ENCODE results near the gene RBM42.
"Not testable (repeated sequence)": the region's sequence is repeated elsewhere in the genome, so short reads cannot be mapped to it uniquely, and the experiment has no call there.

Gene RBM42

DNA sequence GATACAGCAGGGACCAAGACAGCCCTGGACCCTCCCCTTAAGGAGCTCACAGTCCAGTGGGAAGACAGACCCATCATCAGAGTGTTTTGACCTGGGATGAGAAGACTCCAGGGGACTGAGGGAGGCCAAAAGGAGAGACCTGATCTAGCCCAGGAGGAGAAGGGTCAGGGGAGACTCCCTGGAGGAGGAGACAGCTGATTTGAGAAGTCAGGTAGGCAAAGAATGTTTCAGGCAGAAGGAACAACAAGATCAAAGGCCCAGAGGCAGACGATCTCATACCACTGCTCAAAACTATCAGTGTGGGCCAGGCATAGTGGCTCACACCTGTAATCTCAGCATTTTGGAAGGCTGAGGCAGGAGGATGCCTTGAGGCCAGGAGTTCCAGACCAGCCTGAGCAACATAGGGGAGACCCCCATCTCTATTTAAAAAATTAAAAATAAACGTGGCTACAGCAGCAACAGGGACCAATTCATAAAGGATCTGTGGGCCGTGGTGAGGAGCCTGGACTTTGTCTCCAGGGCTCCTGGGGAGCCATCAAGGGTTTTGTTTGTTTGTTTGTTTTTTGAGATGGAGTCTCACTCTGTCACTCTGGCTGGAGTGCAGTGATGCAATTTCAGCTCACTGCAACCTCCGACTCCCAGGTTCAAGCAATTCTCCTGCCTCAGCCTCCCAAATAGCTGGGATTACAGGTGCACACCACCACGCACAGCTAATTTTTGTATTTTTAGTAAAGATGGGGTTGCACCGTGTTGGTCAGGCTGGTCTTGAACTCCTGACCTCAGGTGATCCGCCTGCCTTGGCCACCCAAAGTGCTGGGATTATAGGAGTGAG lies 17.1 kb downstream of the RBM42 start:
- H3K9me3 Mint-ChIP-seq = no peaks in the 10 kb centered on the region
- H3K27ac Mint-ChIP-seq = peak overlapping the region; percentile 76
- intact Hi-C loops (cut with micrococcal nuclease) = loop anchor here (10.0 kb wide), 1 partner anchor 99 kb away; the partner anchor contains the start of genes IGFLR1, LIN37, PSENEN and U2AF1L4
- peaks cover 16% of the 10 kb centered on the region for H3K36me3 Mint-ChIP-seq (ENCODE audit: low read depth)
- H3K4me1 Mint-ChIP-seq (ENCODE audit: low read depth) = peaks cover 63% of the 10 kb centered on the region
- no peak overlapping the region for H3K4me3 Mint-ChIP-seq
- H3K27me3 Mint-ChIP-seq = no peaks in the 10 kb centered on the region

DNA sequence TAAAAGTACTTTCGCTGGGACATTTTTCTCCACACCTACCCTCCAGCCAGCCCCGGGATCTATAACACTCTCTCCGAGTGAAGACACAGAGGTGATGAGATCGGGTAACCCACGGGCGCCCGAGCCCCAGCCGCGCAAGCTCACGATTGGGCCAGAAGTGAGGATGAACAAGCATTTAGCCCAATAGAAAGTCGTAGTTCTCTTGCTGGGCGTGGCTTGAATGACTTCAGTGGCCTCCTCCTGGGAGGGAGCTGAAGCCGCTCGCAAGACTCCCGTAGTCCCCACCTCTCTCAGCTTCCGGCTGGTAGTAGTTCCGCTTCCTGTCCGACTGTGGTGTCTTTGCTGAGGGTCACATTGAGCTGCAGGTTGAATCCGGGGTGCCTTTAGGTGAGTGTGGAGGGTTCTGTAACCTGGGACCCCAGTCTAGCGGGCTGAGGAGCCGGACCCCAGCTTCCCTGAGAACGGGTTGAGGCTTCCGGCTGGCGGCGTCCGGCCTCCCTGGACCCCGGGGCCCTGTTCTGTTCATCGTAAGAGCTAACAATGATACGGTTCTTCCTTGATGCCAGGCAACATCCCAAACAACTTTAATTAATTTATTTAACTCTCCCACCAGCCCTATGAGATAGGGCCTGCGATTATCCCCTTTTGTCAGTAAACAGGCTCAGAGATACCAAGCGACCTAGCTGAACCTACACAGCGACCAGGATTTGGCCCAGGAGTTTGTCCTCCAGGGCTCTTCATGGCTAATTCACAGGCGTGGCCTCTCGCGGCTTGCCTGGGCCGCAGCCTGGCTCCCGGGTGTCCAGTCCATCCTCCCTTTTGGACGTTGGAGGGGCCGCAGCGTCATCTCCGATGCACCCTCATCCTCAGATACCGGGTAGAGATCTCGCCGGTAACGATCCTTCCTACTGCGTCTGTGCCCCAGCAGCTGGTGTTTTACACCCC lies 19.5 kb downstream of the RBM42 start, which contains the start of gene COX6B1:
TSS of gene COX6B1 (plus strand) at position 307 of the 945 bp plus-strand sequence. CDS start 2,921 bp downstream, outside the sequence.
- intact Hi-C loops (cut with micrococcal nuclease) = loop anchor here (1.0 to 10.0 kb wide), 2 partner anchors 20 to 97 kb away; partner anchors contain the start of genes IGFLR1, LIN37, PSENEN and U2AF1L4
- peak within 1 kb of the TSS; percentile 89 for H3K4me3 Mint-ChIP-seq
- peaks cover 55% of the 10 kb centered on the region for H3K4me1 Mint-ChIP-seq (ENCODE audit: low read depth)
- H3K9me3 Mint-ChIP-seq = no peaks in the 10 kb centered on the region
- peak within 1 kb of the TSS; percentile 97 for H3K27ac Mint-ChIP-seq
- no peaks in the 10 kb centered on the region for H3K27me3 Mint-ChIP-seq
- H3K36me3 Mint-ChIP-seq (ENCODE audit: low read depth) = peaks cover 40% of the 10 kb centered on the region

DNA sequence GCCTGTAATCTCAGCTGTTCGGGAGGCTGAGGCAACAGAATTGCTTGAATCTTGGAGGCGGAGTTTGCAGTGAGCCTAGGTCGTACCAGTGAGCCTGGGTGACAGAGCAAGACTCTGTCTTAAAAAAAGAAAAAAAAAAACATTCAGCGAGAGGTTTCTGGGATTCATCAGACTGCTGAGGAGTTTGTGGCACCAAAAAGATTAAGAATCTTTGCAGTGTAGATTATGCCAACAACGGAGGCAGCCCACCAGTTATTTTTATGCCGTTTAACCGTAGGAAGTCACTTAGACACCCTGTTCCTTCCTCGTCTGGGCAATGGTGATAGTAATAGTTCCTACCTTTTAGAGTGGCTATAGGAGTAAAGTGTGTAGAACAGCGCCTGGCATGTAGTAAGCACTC lies 21.7 kb downstream of the RBM42 start:
- peak overlapping the region; percentile 9 for H3K27ac Mint-ChIP-seq
- H3K9me3 Mint-ChIP-seq = no peaks in the 10 kb centered on the region
- H3K36me3 Mint-ChIP-seq (ENCODE audit: low read depth) = peaks cover 63% of the 10 kb centered on the region
- intact Hi-C loops (cut with micrococcal nuclease) = no loop called here
- H3K4me1 Mint-ChIP-seq (ENCODE audit: low read depth) = peaks cover 41% of the 10 kb centered on the region
- no peak overlapping the region for H3K4me3 Mint-ChIP-seq
- no peaks in the 10 kb centered on the region for H3K27me3 Mint-ChIP-seq

DNA sequence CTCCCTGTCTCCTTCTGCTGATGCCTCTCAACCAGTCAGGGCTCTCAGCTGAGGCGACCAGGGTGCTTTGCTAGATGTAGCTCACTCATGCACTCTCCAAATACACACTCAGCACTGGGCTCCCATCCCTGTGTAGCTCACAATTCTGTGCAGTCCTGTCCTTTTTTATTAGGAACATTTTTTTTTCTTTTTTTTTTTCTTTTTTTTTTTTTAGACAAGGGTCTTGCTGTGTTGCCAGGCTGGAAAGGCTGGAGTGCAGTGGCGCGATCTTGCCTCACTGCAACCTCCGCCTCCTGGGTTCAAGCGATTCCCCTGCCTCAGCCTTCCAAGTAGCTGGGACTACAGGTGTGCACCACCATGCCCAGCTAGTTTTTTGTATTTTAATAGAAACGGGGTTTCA lies 26.0 kb downstream of the RBM42 start:
- H3K27ac Mint-ChIP-seq; H3K27me3 Mint-ChIP-seq; H3K9me3 Mint-ChIP-seq; intact Hi-C loops (cut with micrococcal nuclease); H3K4me3 Mint-ChIP-seq: not testable (repeated sequence)
- Mint-ChIP-seq H3K4me1 (ENCODE audit: low read depth) (peaks cover 24% of the 10 kb centered on the region), H3K36me3 (ENCODE audit: low read depth) (peaks cover 90% of the 10 kb centered on the region)

DNA sequence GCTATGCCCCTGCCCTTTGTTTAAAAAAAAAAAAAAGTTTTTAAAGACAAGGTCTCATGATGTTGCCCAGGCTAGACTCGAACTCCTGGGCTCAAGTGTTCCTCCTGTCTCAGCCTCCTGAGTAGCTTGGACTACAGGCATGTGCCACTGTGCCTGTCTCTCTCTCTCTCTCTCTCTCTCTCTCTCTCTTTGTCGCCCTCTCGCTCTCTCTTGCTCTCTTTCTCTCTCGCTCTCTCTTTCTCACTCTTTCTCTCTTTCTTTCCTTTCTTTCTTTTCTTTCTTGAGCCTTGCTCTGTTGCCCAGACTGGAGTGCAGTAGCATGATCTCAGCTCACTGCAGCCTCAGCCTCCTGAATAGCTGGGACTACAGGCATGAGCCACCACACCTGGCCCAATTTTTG lies 26.8 kb downstream of the RBM42 start:
- Mint-ChIP-seq H3K27ac (no peak overlapping the region), H3K9me3 (no peaks in the 10 kb centered on the region), H3K36me3 (ENCODE audit: low read depth) (peaks cover 98% of the 10 kb centered on the region)

DNA sequence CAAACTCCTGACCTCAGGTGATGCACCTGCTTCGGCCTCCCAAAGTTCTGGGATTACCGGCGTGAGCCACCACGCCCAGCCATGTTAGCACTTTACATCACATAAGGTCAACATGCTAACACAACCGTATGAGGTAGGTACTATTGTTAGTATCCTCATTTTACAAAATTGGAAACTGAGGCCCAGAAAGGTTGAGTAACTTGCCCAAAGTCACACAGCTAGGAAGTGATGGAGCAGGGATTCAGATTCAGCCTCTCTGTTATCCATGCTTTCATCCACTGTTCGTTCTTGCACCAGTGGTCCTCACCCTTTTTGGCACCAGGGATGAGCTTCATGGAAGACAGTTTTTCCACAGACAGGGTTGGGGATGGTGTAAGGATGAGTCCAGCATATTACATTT lies 27.9 kb downstream of the RBM42 start:
- intact Hi-C loops (cut with micrococcal nuclease) = no loop called here
- Mint-ChIP-seq H3K27me3 (no peaks in the 10 kb centered on the region), H3K36me3 (ENCODE audit: low read depth) (peaks cover 99% of the 10 kb centered on the region), H3K27ac (no peak overlapping the region), H3K4me3 (no peak overlapping the region), H3K4me1 (ENCODE audit: low read depth) (peaks cover 11% of the 10 kb centered on the region), H3K9me3 (no peaks in the 10 kb centered on the region)

More for the DNA sequence above, 26.8 kb downstream of the RBM42 start:
- H3K27me3 Mint-ChIP-seq = no peaks in the 10 kb centered on the region
- peaks cover 18% of the 10 kb centered on the region for H3K4me1 Mint-ChIP-seq (ENCODE audit: low read depth)
- intact Hi-C loops (cut with micrococcal nuclease) = no loop called here
- no peak overlapping the region for H3K4me3 Mint-ChIP-seq

DNA sequence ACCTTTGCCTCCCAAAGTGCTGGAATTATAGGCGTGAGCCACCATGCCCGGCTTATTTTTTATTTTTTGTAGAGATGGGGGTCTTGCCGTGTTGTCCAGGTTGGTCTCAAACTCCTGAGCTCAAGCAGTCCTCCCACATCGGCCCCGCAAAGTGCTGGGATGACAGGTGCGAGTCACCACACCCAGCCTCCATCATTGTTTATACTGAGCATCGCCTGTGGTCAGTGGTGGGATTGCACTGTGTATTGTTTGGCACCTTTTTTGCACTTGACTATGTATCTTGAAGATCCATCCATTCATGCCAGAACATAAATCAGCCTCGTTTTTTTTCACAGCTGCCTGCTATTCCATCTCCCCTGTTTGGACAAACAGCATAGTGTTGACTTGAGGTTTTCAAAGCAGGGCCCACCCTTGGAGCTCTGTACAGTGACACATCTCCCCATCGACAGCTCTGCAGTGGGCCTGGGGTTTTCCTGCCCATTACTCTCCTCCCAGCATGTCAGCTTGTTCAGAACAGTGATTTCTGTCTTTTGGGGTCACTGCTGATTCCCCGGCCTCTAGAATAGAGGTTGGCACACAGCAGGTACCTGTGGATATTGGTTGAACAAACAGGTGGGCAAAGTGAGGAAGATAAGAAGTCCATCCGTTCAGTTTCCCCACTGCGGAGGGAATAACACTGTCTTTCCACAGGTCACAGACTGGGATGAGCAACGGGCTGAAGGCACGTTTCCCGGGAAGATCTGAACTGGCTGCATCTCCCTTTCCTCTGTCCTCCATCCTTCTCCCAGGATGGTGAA lies 29.3 kb downstream of the RBM42 start:
- H3K9me3 Mint-ChIP-seq = no peaks in the 10 kb centered on the region
- H3K27me3 Mint-ChIP-seq = no peaks in the 10 kb centered on the region
- H3K4me1 Mint-ChIP-seq (ENCODE audit: low read depth) = peaks cover 5% of the 10 kb centered on the region
- no peak overlapping the region for H3K4me3 Mint-ChIP-seq
- peaks cover 99% of the 10 kb centered on the region for H3K36me3 Mint-ChIP-seq (ENCODE audit: low read depth)
- intact Hi-C loops (cut with micrococcal nuclease) = no loop called here
- no peak overlapping the region for H3K27ac Mint-ChIP-seq

DNA sequence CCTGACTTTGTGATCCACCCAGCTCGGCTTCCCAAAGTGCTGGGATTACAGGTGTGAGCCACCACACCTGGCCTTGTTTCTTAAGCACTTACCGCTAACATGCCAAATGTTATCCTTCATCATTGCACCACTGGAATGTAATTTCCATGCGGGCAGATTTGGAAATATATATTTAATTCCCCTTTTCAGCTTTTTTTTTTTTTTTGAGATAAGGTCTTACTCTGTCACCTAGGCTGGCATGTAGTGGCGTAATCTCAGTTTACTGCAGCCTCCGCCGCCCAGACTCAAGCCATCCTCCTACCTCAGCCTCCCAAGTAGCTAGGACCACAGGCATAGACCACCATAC lies 33.1 kb downstream of the RBM42 start:
- peaks cover 93% of the 10 kb centered on the region for H3K36me3 Mint-ChIP-seq (ENCODE audit: low read depth)

DNA sequence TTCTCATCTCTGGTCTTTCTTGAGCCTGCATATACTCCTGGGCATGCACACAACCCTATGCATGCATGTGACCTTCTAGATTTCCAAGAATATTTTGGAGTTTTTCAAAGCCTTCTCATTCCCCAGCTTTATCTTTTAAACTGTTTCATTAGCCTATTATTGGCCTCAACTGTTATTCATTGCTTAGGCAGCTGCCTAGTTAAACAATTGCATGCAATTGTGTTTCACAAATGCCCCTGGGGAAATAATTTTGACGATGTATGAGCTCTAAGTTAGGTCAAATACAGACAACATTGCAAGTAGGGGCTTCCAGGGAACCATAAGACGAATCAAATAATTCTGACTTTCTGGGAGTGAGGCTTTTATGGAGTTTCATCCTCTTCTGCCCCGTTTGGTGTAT lies 35.1 kb downstream of the RBM42 start:
- Mint-ChIP-seq H3K4me3 (no peak overlapping the region), H3K4me1 (ENCODE audit: low read depth) (no peaks in the 10 kb centered on the region), H3K27me3 (no peaks in the 10 kb centered on the region), H3K36me3 (ENCODE audit: low read depth) (peaks cover 73% of the 10 kb centered on the region), H3K27ac (no peak overlapping the region), H3K9me3 (no peaks in the 10 kb centered on the region)
- intact Hi-C loops (cut with micrococcal nuclease) = no loop called here

More for the DNA sequence above, 33.1 kb downstream of the RBM42 start:
- intact Hi-C loops (cut with micrococcal nuclease) = no loop called here
- Mint-ChIP-seq H3K4me3 (no peak overlapping the region), H3K27ac (no peak overlapping the region), H3K27me3 (no peaks in the 10 kb centered on the region), H3K4me1 (ENCODE audit: low read depth) (no peaks in the 10 kb centered on the region), H3K9me3 (no peaks in the 10 kb centered on the region)

DNA sequence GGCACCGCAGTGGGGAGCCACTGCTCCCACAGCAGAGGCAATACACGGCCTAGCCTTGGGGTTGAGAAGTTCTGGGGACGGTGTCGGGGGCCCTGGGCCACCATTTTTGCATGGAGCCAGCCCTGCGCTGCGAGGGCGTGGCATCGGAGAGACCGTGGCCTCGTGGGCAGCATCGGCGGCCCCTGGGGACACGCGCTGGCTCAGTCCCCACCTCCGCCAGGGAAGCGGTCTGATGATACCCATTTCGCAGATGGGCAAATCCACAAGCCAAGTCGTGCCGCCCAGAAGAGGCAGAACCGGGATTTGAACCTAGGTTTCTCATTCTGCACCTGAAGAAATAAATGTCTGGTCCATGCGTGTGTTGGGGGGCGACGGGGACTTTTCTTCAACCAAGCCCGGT lies 36.3 kb downstream of the RBM42 start:
- H3K4me1 Mint-ChIP-seq (ENCODE audit: low read depth) = no peaks in the 10 kb centered on the region
- H3K4me3 Mint-ChIP-seq = no peak overlapping the region
- peaks cover 10% of the 10 kb centered on the region for H3K27me3 Mint-ChIP-seq
- no peaks in the 10 kb centered on the region for H3K9me3 Mint-ChIP-seq
- peaks cover 61% of the 10 kb centered on the region for H3K36me3 Mint-ChIP-seq (ENCODE audit: low read depth)
- H3K27ac Mint-ChIP-seq = no peak overlapping the region
- intact Hi-C loops (cut with micrococcal nuclease) = no loop called here

DNA sequence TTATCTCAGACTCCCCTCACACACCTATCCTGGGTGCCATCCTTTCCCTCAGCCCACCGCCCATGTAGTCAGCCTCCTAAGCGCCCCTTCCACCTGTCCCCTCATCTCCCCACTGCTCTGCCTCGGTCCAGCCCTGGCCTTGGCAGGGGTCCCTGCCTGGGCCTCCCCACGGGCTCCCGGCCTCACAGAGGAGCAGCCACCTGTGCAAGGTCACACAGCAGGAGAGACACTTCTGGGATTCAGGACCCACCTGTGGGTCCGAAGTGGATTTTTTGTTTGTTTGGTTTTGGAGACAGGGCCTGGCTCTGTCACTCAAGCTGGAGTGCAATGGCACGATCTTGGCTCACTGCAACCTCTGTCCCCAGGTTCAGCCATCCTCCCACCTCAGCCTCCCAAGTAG lies 36.8 kb downstream of the RBM42 start:
- H3K36me3 Mint-ChIP-seq (ENCODE audit: low read depth) = peaks cover 56% of the 10 kb centered on the region
- no peaks in the 10 kb centered on the region for H3K9me3 Mint-ChIP-seq
- no peaks in the 10 kb centered on the region for H3K4me1 Mint-ChIP-seq (ENCODE audit: low read depth)
- no peak overlapping the region for H3K4me3 Mint-ChIP-seq
- H3K27me3 Mint-ChIP-seq = peaks cover 11% of the 10 kb centered on the region
- intact Hi-C loops (cut with micrococcal nuclease) = no loop called here
- H3K27ac Mint-ChIP-seq = no peak overlapping the region

DNA sequence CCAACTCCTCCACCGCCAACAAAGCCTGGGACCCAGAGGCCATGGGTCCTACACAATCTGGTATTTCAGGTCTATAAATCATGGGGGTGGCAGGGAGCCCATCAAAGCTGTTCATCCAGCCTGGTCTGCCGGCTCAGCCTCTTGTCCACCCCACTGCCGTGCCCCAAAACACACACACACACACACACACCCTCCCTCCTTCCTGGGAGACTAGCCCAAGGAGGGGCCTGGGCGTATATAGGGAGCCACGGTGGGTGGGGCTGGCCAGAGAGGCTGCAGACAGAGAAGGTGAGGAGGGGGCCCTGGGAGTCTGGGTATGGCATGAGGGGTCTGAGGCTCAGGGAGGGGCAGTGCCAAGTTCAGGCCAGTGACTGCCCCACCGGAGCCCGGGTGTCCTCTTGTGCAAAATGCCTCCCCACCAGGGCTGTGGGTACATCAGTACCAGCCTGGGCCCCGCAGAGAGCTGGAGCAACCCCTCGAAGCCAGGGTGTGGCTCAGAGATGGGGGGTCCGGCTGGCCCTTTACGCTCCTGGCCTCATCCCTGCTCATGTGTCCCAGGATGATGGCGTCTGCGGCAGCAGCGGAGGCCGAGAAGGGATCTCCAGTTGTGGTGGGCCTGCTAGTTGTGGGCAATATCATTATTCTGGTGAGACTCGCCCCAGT lies 37.5 kb downstream of the RBM42 start, which contains the start of gene UPK1A:
TSS of gene UPK1A (plus strand) at position 267 of the 663 bp plus-strand sequence. CDS start at position 563, 296 bp downstream.
- Mint-ChIP-seq H3K4me3 (no peak within 1 kb of the TSS), H3K4me1 (ENCODE audit: low read depth) (no peaks in the 10 kb centered on the region), H3K27me3 (peaks cover 17% of the 10 kb centered on the region), H3K9me3 (no peaks in the 10 kb centered on the region), H3K27ac (no peak within 1 kb of the TSS), H3K36me3 (ENCODE audit: low read depth) (peaks cover 49% of the 10 kb centered on the region)
- intact Hi-C loops (cut with micrococcal nuclease) = no loop called here

DNA sequence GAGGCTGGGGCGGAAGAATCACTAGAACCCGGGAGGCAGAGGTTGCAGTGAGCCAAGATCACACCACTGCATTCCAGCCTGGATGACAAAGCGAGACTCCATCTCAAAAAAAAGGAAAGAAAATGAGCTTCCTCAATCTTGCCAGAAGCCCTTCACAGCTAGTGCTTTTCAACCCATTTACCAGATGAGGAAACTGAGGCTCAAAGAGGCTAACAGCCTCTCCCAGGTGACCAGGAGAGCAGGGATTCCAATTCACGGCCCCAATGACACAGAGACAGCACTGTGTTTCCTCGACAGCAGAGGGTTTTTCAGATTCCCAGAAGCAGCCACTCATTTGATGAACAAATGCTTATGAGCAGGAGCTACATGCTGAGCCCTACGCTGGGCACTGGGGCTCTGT lies 40.7 kb downstream of the RBM42 start:
- H3K9me3 Mint-ChIP-seq = no peaks in the 10 kb centered on the region
- H3K27me3 Mint-ChIP-seq = peaks cover 47% of the 10 kb centered on the region
- no peak overlapping the region for H3K27ac Mint-ChIP-seq
- intact Hi-C loops (cut with micrococcal nuclease) = no loop called here
- no peak overlapping the region for H3K4me3 Mint-ChIP-seq
- H3K4me1 Mint-ChIP-seq (ENCODE audit: low read depth) = peaks cover 8% of the 10 kb centered on the region
- H3K36me3 Mint-ChIP-seq (ENCODE audit: low read depth) = peaks cover 17% of the 10 kb centered on the region
